Gastrocnemius medialis (tissue), 4 donors: ENCODE data around the gene CCDC106. TPM values are rescaled to one million over a fixed set of nuclear protein-coding genes. Genes with fewer than 3 reads are reported as not detected.

Experiments used
- ATAC-seq, 2 donors: fragments of 150-250 bp; one replicate each; pipeline ENCODE4 v1.9.1; 2016
- DNase-seq, 2 donors: peaks; one replicate each; pipeline ENCODE4 v3.0.0-alpha.2; 2019
- H3K27ac ChIP-seq, 4 donors: fragments of 200-600 bp; sonication (generic); 1 replicate in 1 of 4; 2 replicates in 3 of 4; pipeline ENCODE4 v1.5.1; 2016 to 2018; ENCODE audit warnings: mild to moderate bottlenecking in 2 of 4, moderate library complexity in 1 of 4
- H3K27me3 ChIP-seq, 3 donors: fragments of 200-600 bp; sonication (generic) in 2 of 3; 1 replicate in 1 of 3; 2 replicates in 2 of 3; pipeline versions ENCODE4 v1.5.1 to v1.6.0; 2016 to 2019; ENCODE audit warnings: mild to moderate bottlenecking in 1 of 3, moderate library complexity in 1 of 3
- H3K36me3 ChIP-seq, 2 donors: fragments of 200-600 bp; sonication (generic) in 1 of 2; one replicate each; pipeline ENCODE4 v1.5.1; 2017 to 2018
- H3K4me1 ChIP-seq, 2 donors: fragments of 200-600 bp; sonication (generic) in 1 of 2; one replicate each; pipeline ENCODE4 v1.5.1; 2016 to 2017; ENCODE audit warnings: mild to moderate bottlenecking in 2 of 2
- H3K4me3 ChIP-seq, 4 donors: fragments of 200-600 bp; sonication (generic) in 3 of 4; 1 replicate in 1 of 4; 2 replicates in 3 of 4; pipeline ENCODE4 v1.5.1; 2016 to 2019; ENCODE audit warnings: mild to moderate bottlenecking in 2 of 4
- H3K9me3 ChIP-seq, 3 donors: fragments of 200-600 bp; sonication (generic) in 2 of 3; 1 replicate in 1 of 3; 2 replicates in 2 of 3; pipeline ENCODE4 v1.5.1; 2016 to 2019
- CTCF ChIP-seq, 5 experiments: fragments of 450-650 bp in 3 of 5; fragments of 200-600 bp in 2 of 5; sonication (generic) in 2 of 5; IDR thresholded peaks in 4 of 5; conservative IDR thresholded peaks in 1 of 5; 1 replicate in 4 of 5; 2 replicates in 1 of 5; pipeline ENCODE4 v1.5.1; 2016 to 2019; ENCODE audit warnings: antibody characterized with exemption in 5 of 5, mild to moderate bottlenecking in 3 of 5, moderate library complexity in 3 of 5
- POLR2A ChIP-seq, 2 donors: fragments of 450-650 bp; IDR thresholded peaks; one replicate each; pipeline ENCODE4 v1.6.1; 2017; ENCODE audit warnings: antibody characterized with exemption in 2 of 2, mild to moderate bottlenecking in 2 of 2, moderate library complexity in 2 of 2
- in situ Hi-C, 4 donors: fragments of 200-750 bp; cut with MboI; loops; one replicate each; pipeline versions ENCODE4 v1.15.0 to v1.8.0; 2017; ENCODE audit warnings: low sequenced_read_pairs in 4 of 4
- intact Hi-C: fragments of 100-400 bp; cut with DNase I; formaldehyde crosslinking; loops from one replicate; pipeline ENCODE4 v1.15.1; 2023; ENCODE audit warnings: low total_unique reads
- total RNA-seq, 4 donors: library from RNA; depleted of rRNA; stranded (reverse); fragments of >200 nt; gene quantifications; one replicate each; pipeline versions ENCODE4 v1.1.0 to v1.2.3, GENCODE V29; 2016

CCDC106 gene
- total RNA-seq, 4 donors from 2014 or later = 6.3 to 21.2 (median 12.6) TPM

GRCh38 chr19:55660404-55660803 lies 12.4 kb downstream of the CCDC106 start:
- H3K9me3 ChIP-seq = no peaks in the 10 kb centered on the region
- no peak overlapping the region for H3K4me3 ChIP-seq
- no peaks in the 10 kb centered on the region for H3K27me3 ChIP-seq
- intact Hi-C loops = no loop called here
- no peak for DNase-seq
- in situ Hi-C loops = loop anchor here in 1 of 4 donors (10.0 kb wide), 1 partner anchor 286 kb away; the partner anchor contains the start of genes IL11 and TMEM190
- H3K27ac ChIP-seq = no peak overlapping the region
- TF ChIP-seq POLR2A (IDR thresholded peaks at IDR 0.05) (no peak), CTCF (IDR thresholded peaks at IDR 0.05 in 4 of 5, conservative IDR thresholded peaks at IDR 0.05 in 1 of 5) (no peak)
- peaks cover 0 to 48% of the 10 kb centered on the region in 2 donors for H3K36me3 ChIP-seq
- H3K4me1 ChIP-seq = peaks cover 36 to 41% of the 10 kb centered on the region in 2 donors
- ATAC-seq = no peak

GRCh38 chr19:55660991-55661390 lies 13.0 kb downstream of the CCDC106 start:
- ATAC-seq = no peak
- Histone ChIP-seq H3K4me1 (peaks cover 33 to 36% of the 10 kb centered on the region in 2 donors), H3K9me3 (no peaks in the 10 kb centered on the region), H3K36me3 (peaks cover 0 to 52% of the 10 kb centered on the region in 2 donors), H3K27me3 (no peaks in the 10 kb centered on the region), H3K27ac (no peak overlapping the region), H3K4me3 (no peak overlapping the region)
- TF ChIP-seq POLR2A (IDR thresholded peaks at IDR 0.05) (no peak), CTCF (IDR thresholded peaks at IDR 0.05 in 4 of 5, conservative IDR thresholded peaks at IDR 0.05 in 1 of 5) (no peak)
- no peak for DNase-seq
- intact Hi-C loops = no loop called here
- in situ Hi-C loops = loop anchor here in 1 of 4 donors (10.0 kb wide), 1 partner anchor 286 kb away; the partner anchor contains the start of genes IL11 and TMEM190

GRCh38 chr19:55661826-55662225 lies 13.8 kb downstream of the CCDC106 start:
- in situ Hi-C loops = loop anchor here in 1 of 4 donors (10.0 kb wide), 1 partner anchor 287 kb away; the partner anchor contains the start of genes IL11 and TMEM190
- ATAC-seq = no peak
- H3K4me1 ChIP-seq = peaks cover 25 to 28% of the 10 kb centered on the region in 2 donors
- no peak overlapping the region for H3K4me3 ChIP-seq
- no peak for DNase-seq
- no peaks in the 10 kb centered on the region for H3K9me3 ChIP-seq
- no peaks in the 10 kb centered on the region for H3K27me3 ChIP-seq
- TF ChIP-seq CTCF (IDR thresholded peaks at IDR 0.05 in 4 of 5, conservative IDR thresholded peaks at IDR 0.05 in 1 of 5) (no peak), POLR2A (IDR thresholded peaks at IDR 0.05) (no peak)
- no peak overlapping the region for H3K27ac ChIP-seq
- H3K36me3 ChIP-seq = peaks cover 0 to 61% of the 10 kb centered on the region in 2 donors
- intact Hi-C loops = no loop called here

GRCh38 chr19:55663846-55664536 lies 16.0 kb downstream of the CCDC106 start:
- no peak for TF ChIP-seq CTCF (IDR thresholded peaks at IDR 0.05 in 4 of 5, conservative IDR thresholded peaks at IDR 0.05 in 1 of 5)
- in situ Hi-C loops = loop anchor here in 1 of 4 donors (10.0 kb wide), 1 partner anchor 289 kb away; the partner anchor contains the start of genes IL11 and TMEM190

More at GRCh38 chr19:55663846-55664536, 16.0 kb downstream of the CCDC106 start:
- intact Hi-C loops = no loop called here
- ATAC-seq (no peak), DNase-seq (no peak)
- H3K27ac ChIP-seq = no peak overlapping the region
- H3K4me1 ChIP-seq = peaks cover 4 to 6% of the 10 kb centered on the region in 2 donors
- no peaks in the 10 kb centered on the region for H3K27me3 ChIP-seq
- peaks cover 0 to 81% of the 10 kb centered on the region in 2 donors for H3K36me3 ChIP-seq
- no peak overlapping the region for H3K4me3 ChIP-seq
- no peaks in the 10 kb centered on the region for H3K9me3 ChIP-seq
